Adipocyte (in vitro differentiated cells): Measurements from ENCODE around the gene NOS1AP.

Source experiments
- DNase-seq: peaks from one replicate; pipeline ENCODE4 v3.0.0-alpha.2; 2015; ENCODE audit warnings: low read depth
- H3K27me3 ChIP-seq: replicated peaks from 2 replicates; pipeline ENCODE4 v1.7.0; 2013; ENCODE audit warnings: mild to moderate bottlenecking, low read length, moderate library complexity; ENCODE audit not compliant: control insufficient read depth, insufficient read depth
- H3K36me3 ChIP-seq: 2 replicates; pipeline ENCODE4 v1.7.0; 2013; ENCODE audit warnings: low read length, mild to moderate bottlenecking, moderate library complexity; ENCODE audit not compliant: control insufficient read depth, insufficient read depth, severe bottlenecking
- H3K4me1 ChIP-seq: 2 replicates; pipeline ENCODE4 v1.7.0; 2013; ENCODE audit warnings: mild to moderate bottlenecking, low read length, moderate library complexity; ENCODE audit not compliant: control insufficient read depth, insufficient read depth
- H3K4me3 ChIP-seq: 2 replicates; pipeline ENCODE4 v1.7.0; 2013; ENCODE audit warnings: mild to moderate bottlenecking, low read length, moderate library complexity
- H3K9ac ChIP-seq: 2 replicates; pipeline ENCODE4 v1.7.0; 2013; ENCODE audit warnings: mild to moderate bottlenecking, low read length, moderate library complexity
- H3K9me3 ChIP-seq: 2 replicates; pipeline ENCODE4 v1.7.0; 2013; ENCODE audit warnings: mild to moderate bottlenecking, low read length, moderate library complexity; ENCODE audit not compliant: control insufficient read depth

NOS1AP gene

DNA sequence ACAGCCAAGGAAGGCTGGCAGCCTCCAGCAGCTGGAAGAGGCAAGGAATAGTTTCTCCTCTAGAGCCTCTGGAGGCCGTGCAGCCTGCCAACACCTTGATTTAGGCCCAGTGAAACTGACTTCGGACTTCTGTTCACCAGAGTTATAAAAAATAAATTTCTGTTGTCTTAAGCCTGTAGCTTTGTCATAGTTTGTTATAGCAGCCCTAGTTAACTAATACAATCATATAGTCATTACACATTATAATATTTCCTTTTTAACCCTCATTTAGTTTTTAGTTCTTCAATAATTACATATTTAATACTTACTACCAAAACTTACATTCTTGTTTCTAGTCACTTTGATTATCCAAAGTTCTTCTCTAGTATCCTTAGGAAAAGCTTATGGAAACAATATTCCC, 20.3 kb downstream of the NOS1AP start:
- Histone ChIP-seq H3K4me1 (peaks cover 8% of the 10 kb centered on the region), H3K9ac (no peak overlapping the region), H3K36me3 (no peaks in the 10 kb centered on the region), H3K4me3 (no peak overlapping the region), H3K9me3 (peaks cover 3% of the 10 kb centered on the region), H3K27me3 (peaks cover 3% of the 10 kb centered on the region)
- no peak for DNase-seq

DNA sequence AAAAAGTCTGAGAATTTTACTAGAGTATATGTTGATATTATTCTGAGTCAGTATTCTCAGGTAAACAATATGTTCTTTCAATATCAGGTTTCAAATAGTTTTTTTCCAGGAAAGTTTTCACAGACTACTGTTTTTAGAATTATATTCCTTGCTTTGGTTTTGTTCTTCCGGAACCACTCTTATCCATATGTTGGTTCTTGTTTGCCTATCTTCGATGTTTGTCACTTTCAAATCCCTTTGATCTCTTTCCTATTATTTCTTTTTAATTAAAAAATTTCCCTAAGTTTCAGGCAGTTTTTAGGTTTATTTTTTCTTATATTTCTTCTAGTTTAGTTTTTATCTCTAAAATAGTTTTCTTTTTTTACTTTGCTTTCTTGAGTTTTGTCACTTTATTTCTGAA, 20.9 kb downstream of the NOS1AP start:
- Histone ChIP-seq H3K36me3 (no peaks in the 10 kb centered on the region), H3K9me3 (peaks cover 3% of the 10 kb centered on the region), H3K4me1 (peaks cover 8% of the 10 kb centered on the region), H3K9ac (no peak overlapping the region), H3K27me3 (peaks cover 3% of the 10 kb centered on the region), H3K4me3 (no peak overlapping the region)
- no peak for DNase-seq

- Histone ChIP-seq H3K36me3 (no peaks in the 10 kb centered on the region), H3K27me3 (no peaks in the 10 kb centered on the region), H3K9me3 (peaks cover 7% of the 10 kb centered on the region), H3K9ac (no peak overlapping the region), H3K4me3 (no peak overlapping the region), H3K4me1 (peaks cover 8% of the 10 kb centered on the region)
- peak; percentile 34 for DNase-seq
Observed at GRCh38 chr1:162091681-162092524, 22.4 kb downstream of the NOS1AP start.

GRCh38 chr1:162093095-162093494, 23.6 kb downstream of the NOS1AP start:
- DNase-seq = no peak
- Histone ChIP-seq H3K4me3 (no peak overlapping the region), H3K4me1 (peaks cover 8% of the 10 kb centered on the region), H3K9me3 (peaks cover 7% of the 10 kb centered on the region), H3K36me3 (no peaks in the 10 kb centered on the region), H3K27me3 (no peaks in the 10 kb centered on the region), H3K9ac (no peak overlapping the region)

GRCh38 chr1:162094271-162094670, 24.8 kb downstream of the NOS1AP start:
- no peak overlapping the region for H3K9ac ChIP-seq

GRCh38 chr1:162094723-162095122, 25.2 kb downstream of the NOS1AP start:
- no peaks in the 10 kb centered on the region for H3K27me3 ChIP-seq
- H3K9ac ChIP-seq = no peak overlapping the region
- H3K9me3 ChIP-seq = peaks cover 7% of the 10 kb centered on the region
- H3K4me3 ChIP-seq = no peak overlapping the region
- DNase-seq = no peak
- peaks cover 8% of the 10 kb centered on the region for H3K4me1 ChIP-seq
- H3K36me3 ChIP-seq = no peaks in the 10 kb centered on the region

More at GRCh38 chr1:162094271-162094670, 24.8 kb downstream of the NOS1AP start:
- Histone ChIP-seq H3K4me3 (no peak overlapping the region), H3K36me3 (no peaks in the 10 kb centered on the region), H3K9me3 (peaks cover 7% of the 10 kb centered on the region), H3K27me3 (no peaks in the 10 kb centered on the region), H3K4me1 (peaks cover 8% of the 10 kb centered on the region)
- DNase-seq = no peak

GRCh38 chr1:162107911-162108310, 38.4 kb downstream of the NOS1AP start:
- no peak for DNase-seq
- H3K9me3 ChIP-seq = peaks cover 22% of the 10 kb centered on the region
- peaks cover 4% of the 10 kb centered on the region for H3K27me3 ChIP-seq
- no peak overlapping the region for H3K9ac ChIP-seq
- no peak overlapping the region for H3K4me3 ChIP-seq
- H3K4me1 ChIP-seq = no peaks in the 10 kb centered on the region
- H3K36me3 ChIP-seq = no peaks in the 10 kb centered on the region

DNA sequence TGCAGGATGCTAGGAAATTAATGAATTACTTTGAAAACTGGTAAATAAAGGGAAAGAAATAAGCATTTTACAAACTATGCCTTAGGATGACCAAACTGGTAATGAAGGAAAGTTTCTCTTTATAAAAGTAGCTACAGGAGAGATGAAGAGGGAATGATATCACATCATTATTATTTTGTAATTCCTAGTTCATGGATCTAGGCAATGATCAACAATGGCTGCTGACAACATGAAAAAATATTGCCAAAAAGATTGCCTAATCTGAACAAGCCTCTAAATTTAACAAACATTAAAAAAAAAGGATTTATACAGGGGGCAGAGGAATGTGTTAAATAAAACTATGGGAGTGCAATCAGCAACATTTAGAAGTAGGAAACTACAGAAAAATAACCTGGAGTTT, 38.9 kb downstream of the NOS1AP start:
- Histone ChIP-seq H3K9me3 (peaks cover 18% of the 10 kb centered on the region), H3K9ac (no peak overlapping the region), H3K4me1 (no peaks in the 10 kb centered on the region), H3K27me3 (peaks cover 4% of the 10 kb centered on the region), H3K36me3 (no peaks in the 10 kb centered on the region), H3K4me3 (no peak overlapping the region)
- no peak for DNase-seq

GRCh38 chr1:162110910-162111309, 41.4 kb downstream of the NOS1AP start:
- peaks cover 6% of the 10 kb centered on the region for H3K27me3 ChIP-seq
- no peak overlapping the region for H3K9ac ChIP-seq
- H3K36me3 ChIP-seq = no peaks in the 10 kb centered on the region
- no peaks in the 10 kb centered on the region for H3K4me1 ChIP-seq
- H3K9me3 ChIP-seq = peaks cover 13% of the 10 kb centered on the region
- H3K4me3 ChIP-seq = no peak overlapping the region
- DNase-seq = no peak

- no peaks in the 10 kb centered on the region for H3K36me3 ChIP-seq
- no peak overlapping the region for H3K4me3 ChIP-seq
- H3K9ac ChIP-seq = no peak overlapping the region
- peaks cover 13% of the 10 kb centered on the region for H3K9me3 ChIP-seq
- H3K4me1 ChIP-seq = no peaks in the 10 kb centered on the region
- peaks cover 11% of the 10 kb centered on the region for H3K27me3 ChIP-seq
- DNase-seq = no peak
Observed at GRCh38 chr1:162111572-162111971, 42.1 kb downstream of the NOS1AP start.

DNA sequence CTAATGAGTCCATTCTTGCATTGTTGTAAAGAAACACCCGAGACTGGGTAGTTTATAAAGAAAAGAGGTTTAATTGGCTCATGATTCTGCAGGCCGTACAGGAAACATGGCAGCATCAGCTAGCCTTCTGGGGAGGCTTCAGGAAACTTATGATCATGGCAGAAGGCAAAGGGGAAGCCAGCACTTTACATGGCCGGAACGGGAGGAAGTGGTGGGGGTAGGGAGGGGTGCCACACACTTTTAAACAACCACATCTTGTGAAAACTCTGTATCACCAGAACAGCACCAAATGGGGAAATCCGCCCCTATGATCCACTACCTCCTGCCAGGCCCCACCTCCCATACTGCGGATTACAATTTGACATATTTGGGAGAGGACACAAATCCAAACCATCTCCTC, 43.9 kb downstream of the NOS1AP start:
- H3K9me3 ChIP-seq = peaks cover 13% of the 10 kb centered on the region
- no peak overlapping the region for H3K4me3 ChIP-seq
- no peak overlapping the region for H3K9ac ChIP-seq
- H3K27me3 ChIP-seq = peaks cover 27% of the 10 kb centered on the region
- no peak for DNase-seq
- no peaks in the 10 kb centered on the region for H3K4me1 ChIP-seq
- no peaks in the 10 kb centered on the region for H3K36me3 ChIP-seq
